Gastrocnemius medialis (tissue), 4 donors: ENCODE data around the gene PLAC1. TPM values are rescaled to one million over a fixed set of nuclear protein-coding genes. Genes with fewer than 3 reads are reported as not detected.

Experiments
- ATAC-seq, 2 donors: fragments of 150-250 bp; one replicate each; pipeline ENCODE4 v1.9.1; 2016
- DNase-seq, 2 donors: peaks; one replicate each; pipeline ENCODE4 v3.0.0-alpha.2; 2019
- H3K27ac ChIP-seq, 4 donors: fragments of 200-600 bp; sonication (generic); 1 replicate in 1 of 4; 2 replicates in 3 of 4; pipeline ENCODE4 v1.5.1; 2016 to 2018; ENCODE audit warnings: mild to moderate bottlenecking in 2 of 4, moderate library complexity in 1 of 4
- H3K27me3 ChIP-seq, 3 donors: fragments of 200-600 bp; sonication (generic) in 2 of 3; 1 replicate in 1 of 3; 2 replicates in 2 of 3; pipeline versions ENCODE4 v1.5.1 to v1.6.0; 2016 to 2019; ENCODE audit warnings: mild to moderate bottlenecking in 1 of 3, moderate library complexity in 1 of 3
- H3K36me3 ChIP-seq, 2 donors: fragments of 200-600 bp; sonication (generic) in 1 of 2; one replicate each; pipeline ENCODE4 v1.5.1; 2017 to 2018
- H3K4me1 ChIP-seq, 2 donors: fragments of 200-600 bp; sonication (generic) in 1 of 2; one replicate each; pipeline ENCODE4 v1.5.1; 2016 to 2017; ENCODE audit warnings: mild to moderate bottlenecking in 2 of 2
- H3K4me3 ChIP-seq, 4 donors: fragments of 200-600 bp; sonication (generic) in 3 of 4; 1 replicate in 1 of 4; 2 replicates in 3 of 4; pipeline ENCODE4 v1.5.1; 2016 to 2019; ENCODE audit warnings: mild to moderate bottlenecking in 2 of 4
- H3K9me3 ChIP-seq, 3 donors: fragments of 200-600 bp; sonication (generic) in 2 of 3; 1 replicate in 1 of 3; 2 replicates in 2 of 3; pipeline ENCODE4 v1.5.1; 2016 to 2019
- CTCF ChIP-seq, 5 experiments: fragments of 450-650 bp in 3 of 5; fragments of 200-600 bp in 2 of 5; sonication (generic) in 2 of 5; IDR thresholded peaks in 4 of 5; conservative IDR thresholded peaks in 1 of 5; 1 replicate in 4 of 5; 2 replicates in 1 of 5; pipeline ENCODE4 v1.5.1; 2016 to 2019; ENCODE audit warnings: antibody characterized with exemption in 5 of 5, mild to moderate bottlenecking in 3 of 5, moderate library complexity in 3 of 5
- POLR2A ChIP-seq, 2 donors: fragments of 450-650 bp; IDR thresholded peaks; one replicate each; pipeline ENCODE4 v1.6.1; 2017; ENCODE audit warnings: antibody characterized with exemption in 2 of 2, mild to moderate bottlenecking in 2 of 2, moderate library complexity in 2 of 2
- in situ Hi-C, 4 donors: fragments of 200-750 bp; cut with MboI; loops; one replicate each; pipeline versions ENCODE4 v1.15.0 to v1.8.0; 2017; ENCODE audit warnings: low sequenced_read_pairs in 4 of 4
- intact Hi-C: fragments of 100-400 bp; cut with DNase I; formaldehyde crosslinking; loops from one replicate; pipeline ENCODE4 v1.15.1; 2023; ENCODE audit warnings: low total_unique reads
- total RNA-seq, 4 donors: library from RNA; depleted of rRNA; stranded (reverse); fragments of >200 nt; gene quantifications; one replicate each; pipeline versions ENCODE4 v1.1.0 to v1.2.3, GENCODE V29; 2016

Gene PLAC1
- total RNA-seq: not detected

- no peak for TF ChIP-seq CTCF (IDR thresholded peaks at IDR 0.05 in 4 of 5, conservative IDR thresholded peaks at IDR 0.05 in 1 of 5)
- no peak for TF ChIP-seq POLR2A (IDR thresholded peaks at IDR 0.05)
- H3K4me3 ChIP-seq: no peak within 1 kb of the TSS
Observed at GRCh38 chrX:134658002-134658759, at the start of gene PLAC1. Gene PLAC1, minus strand, starts transcription at chrX:134658471. Its CDS starts 91,789 bp downstream, at chrX:134566682.

GRCh38 chrX:134706138-134706537 is 47.9 kb upstream of the PLAC1 start:
- in situ Hi-C loops (no loop called here), intact Hi-C loops (no loop called here)
- H3K4me1 ChIP-seq: no peaks in the 10 kb centered on the region
- H3K27ac ChIP-seq: no peak overlapping the region
- no peak for TF ChIP-seq POLR2A (IDR thresholded peaks at IDR 0.05)
- no peak for TF ChIP-seq CTCF (IDR thresholded peaks at IDR 0.05 in 4 of 5, conservative IDR thresholded peaks at IDR 0.05 in 1 of 5)
- H3K27me3 ChIP-seq: no peaks in the 10 kb centered on the region
- H3K9me3 ChIP-seq: no peaks in the 10 kb centered on the region
- H3K4me3 ChIP-seq: no peak overlapping the region
- ATAC-seq (no peak), DNase-seq (no peak)
- no peaks in the 10 kb centered on the region for H3K36me3 ChIP-seq

More at GRCh38 chrX:134658002-134658759, at the start of gene PLAC1:
- H3K9me3 ChIP-seq: no peaks in the 10 kb centered on the region
- intact Hi-C loops (no loop called here), in situ Hi-C loops (no loop called here)
- H3K27ac ChIP-seq: no peak within 1 kb of the TSS
- DNase-seq: no peak
- H3K27me3 ChIP-seq: no peaks in the 10 kb centered on the region
- H3K4me1 ChIP-seq: no peaks in the 10 kb centered on the region
- ATAC-seq: no peak
- H3K36me3 ChIP-seq: no peaks in the 10 kb centered on the region

- Histone ChIP-seq H3K4me1 (peaks cover 5% of the 10 kb centered on the region in 2 donors), H3K27me3 (no peaks in the 10 kb centered on the region), H3K9me3 (no peaks in the 10 kb centered on the region), H3K36me3 (no peaks in the 10 kb centered on the region), H3K27ac (no peak overlapping the region), H3K4me3 (no peak overlapping the region)
- in situ Hi-C loops: no loop called here
- ATAC-seq (peak; percentile 40 to 70), DNase-seq (no peak)
- TF ChIP-seq CTCF (IDR thresholded peaks at IDR 0.05 in 4 of 5, conservative IDR thresholded peaks at IDR 0.05 in 1 of 5): no peak
- no peak for TF ChIP-seq POLR2A (IDR thresholded peaks at IDR 0.05)
- intact Hi-C loops: loop anchor here (2.0 kb wide), 1 partner anchor 41 kb away; no protein-coding TSS in a partner anchor
Observed at GRCh38 chrX:134695999-134696398, 37.7 kb upstream of the PLAC1 start.

- DNase-seq (peak; percentile 62 to 63), ATAC-seq (peak; percentile 99)
- Histone ChIP-seq H3K4me1 (peaks cover 5% of the 10 kb centered on the region in 2 donors), H3K27ac (peak overlapping the region; percentile 55 to 73 (median 70)), H3K4me3 (no peak overlapping the region), H3K27me3 (no peaks in the 10 kb centered on the region), H3K9me3 (no peaks in the 10 kb centered on the region), H3K36me3 (no peaks in the 10 kb centered on the region)
- in situ Hi-C loops: no loop called here
- intact Hi-C loops: loop anchor here (2.0 to 5.0 kb wide), 2 partner anchors 42 to 122 kb away; no protein-coding TSS in a partner anchor
- TF ChIP-seq CTCF (IDR thresholded peaks at IDR 0.05 in 4 of 5, conservative IDR thresholded peaks at IDR 0.05 in 1 of 5): no peak
- no peak for TF ChIP-seq POLR2A (IDR thresholded peaks at IDR 0.05)
Observed at GRCh38 chrX:134694333-134695322, 36.4 kb upstream of the PLAC1 start.
